IPS-NIHi7 (cell line): ENCODE results near the gene CRYAB.
"Not testable (repeated sequence)": the region's sequence is repeated elsewhere in the genome, so short reads cannot be mapped to it uniquely, and the experiment has no call there.

ENCODE experiments used
- DNase-seq: peaks from one replicate; pipeline ENCODE4 v3.0.0; 2012; ENCODE audit warnings: mixed read lengths; ENCODE audit errors: extremely low spot score

Gene CRYAB

GRCh38 chr11:111908639-111909305 lies 2.8 kb downstream of the CRYAB start:
- DNase-seq, result no peak

GRCh38 chr11:111906680-111907079 lies 4.9 kb downstream of the CRYAB start:
- DNase-seq, result no peak

GRCh38 chr11:111905411-111905810 lies 6.2 kb downstream of the CRYAB start:
- DNase-seq, result no peak

GRCh38 chr11:111886844-111887243 lies 24.7 kb downstream of the CRYAB start:
- DNase-seq, result no peak

- no peak for DNase-seq
Measured at GRCh38 chr11:111886032-111886431, 25.5 kb downstream of the CRYAB start.

GRCh38 chr11:111885053-111885452 lies 26.5 kb downstream of the CRYAB start:
- DNase-seq, result not testable (repeated sequence)

GRCh38 chr11:111882202-111882601 lies 29.4 kb downstream of the CRYAB start:
- no peak for DNase-seq

GRCh38 chr11:111879637-111879960 lies 32.0 kb downstream of the CRYAB start:
- DNase-seq, result no peak

GRCh38 chr11:111878849-111879636 lies 32.5 kb downstream of the CRYAB start, which contains the start of the genes CFAP68 and FDXACB1:
TSS of gene CFAP68 (plus strand) at chr11:111879541. CDS start at chr11:111879561, 20 bp downstream.
TSS of gene FDXACB1 (minus strand) at chr11:111879165. CDS start at chr11:111879132, 33 bp downstream.
- peak; percentile 97 for DNase-seq

- no peak for DNase-seq
Measured at GRCh38 chr11:111878385-111878848, 33.2 kb downstream of the CRYAB start.

GRCh38 chr11:111871693-111872161 lies 39.8 kb downstream of the CRYAB start:
- no peak for DNase-seq

- DNase-seq, result peak; percentile 90
Measured at GRCh38 chr11:111870886-111871692, 40.5 kb downstream of the CRYAB start, which contains the start of gene ALG9. TSS of gene ALG9 (minus strand) at chr11:111871581. CDS start at chr11:111871482, 99 bp downstream.

- DNase-seq, result no peak
Measured at GRCh38 chr11:111870522-111870885, 41.1 kb downstream of the CRYAB start.

- no peak for DNase-seq
Measured at GRCh38 chr11:111870113-111870512, 41.5 kb downstream of the CRYAB start.

- no peak for DNase-seq
Measured at GRCh38 chr11:111860257-111860656, 51.3 kb downstream of the CRYAB start.
